NCI-H446 (cell line): ENCODE data around the gene E2F2.
"Not testable (repeated sequence)": the region's sequence is repeated elsewhere in the genome, so short reads cannot be mapped to it uniquely, and the experiment has no call there.

ENCODE experiments used
- DNase-seq, 2 experiments: peaks; one replicate each; lab custom pipeline; 2025; lab: John Stamatoyannopoulos, UW

Gene E2F2

GRCh38 chr1:23524716-23525401 is 6.2 kb downstream of the E2F2 start:
- DNase-seq: peak in 1 of 2 experiments; percentile 41

GRCh38 chr1:23524163-23524562 is 6.9 kb downstream of the E2F2 start:
- no peak for DNase-seq

GRCh38 chr1:23522244-23522982 is 8.6 kb downstream of the E2F2 start:
- no peak for DNase-seq

- no peak for DNase-seq
These were observed 9.4 kb downstream of the E2F2 start for GRCh38 chr1:23521588-23521987.

GRCh38 chr1:23517581-23517980 is 13.5 kb downstream of the E2F2 start:
- no peak for DNase-seq

- DNase-seq: no peak
These were observed 15.1 kb downstream of the E2F2 start for GRCh38 chr1:23515905-23516304.

GRCh38 chr1:23514111-23514679 is 16.8 kb downstream of the E2F2 start:
- no peak for DNase-seq

DNA sequence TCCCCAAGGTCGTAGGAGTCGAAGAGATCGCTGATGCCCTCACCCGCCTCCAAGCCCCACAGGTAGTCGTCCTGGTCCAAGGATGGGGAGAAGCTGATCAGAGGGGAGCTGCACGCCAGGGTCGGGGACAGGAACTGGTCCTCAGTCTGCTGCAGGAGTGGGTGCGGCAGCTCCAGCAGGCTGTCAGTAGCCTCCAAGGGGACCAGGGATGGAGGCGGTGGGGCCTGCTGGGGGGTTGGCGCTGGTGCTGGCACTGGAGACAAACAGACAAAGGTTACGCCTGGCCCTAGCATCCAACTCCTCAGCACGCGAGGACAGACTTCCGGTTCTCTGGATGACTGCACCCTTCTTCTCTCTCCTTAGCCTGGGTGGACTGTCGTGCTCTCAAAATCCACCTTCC is 21.1 kb downstream of the E2F2 start:
- DNase-seq: no peak

DNA sequence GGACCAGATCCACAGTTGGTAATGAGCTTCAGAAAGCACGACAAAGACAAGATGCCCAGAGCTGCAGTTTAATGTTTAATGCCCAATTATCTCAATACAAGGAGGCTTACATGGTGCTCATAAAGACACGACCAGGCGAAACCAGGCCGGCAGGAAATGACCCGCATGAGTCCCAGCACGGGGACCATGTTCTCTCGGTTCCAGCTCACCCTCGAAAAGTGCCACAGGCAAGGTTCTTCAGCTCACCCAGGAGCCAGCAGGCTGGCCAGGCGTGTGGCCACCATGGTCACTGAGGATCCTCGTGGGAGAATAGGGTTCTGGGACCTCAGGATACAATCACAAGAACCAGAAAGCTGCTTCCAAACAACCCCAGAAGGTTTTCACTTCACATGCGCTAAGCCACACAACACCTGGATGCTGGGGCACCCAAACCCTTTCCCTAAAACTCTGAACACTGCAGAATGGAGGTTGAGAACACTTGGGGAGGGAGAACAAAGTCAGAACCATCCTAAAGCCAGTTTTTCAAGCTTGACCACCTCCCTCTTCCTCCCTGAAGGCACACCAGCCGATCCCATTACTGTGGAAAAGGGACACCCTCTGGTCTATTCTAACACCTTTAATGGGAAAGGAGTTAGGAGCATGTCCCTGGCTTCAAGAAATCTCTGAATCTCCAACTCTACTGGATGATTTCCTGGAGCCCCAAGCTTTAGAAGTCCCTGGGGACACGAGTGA is 24.5 kb downstream of the E2F2 start:
- DNase-seq: no peak

DNA sequence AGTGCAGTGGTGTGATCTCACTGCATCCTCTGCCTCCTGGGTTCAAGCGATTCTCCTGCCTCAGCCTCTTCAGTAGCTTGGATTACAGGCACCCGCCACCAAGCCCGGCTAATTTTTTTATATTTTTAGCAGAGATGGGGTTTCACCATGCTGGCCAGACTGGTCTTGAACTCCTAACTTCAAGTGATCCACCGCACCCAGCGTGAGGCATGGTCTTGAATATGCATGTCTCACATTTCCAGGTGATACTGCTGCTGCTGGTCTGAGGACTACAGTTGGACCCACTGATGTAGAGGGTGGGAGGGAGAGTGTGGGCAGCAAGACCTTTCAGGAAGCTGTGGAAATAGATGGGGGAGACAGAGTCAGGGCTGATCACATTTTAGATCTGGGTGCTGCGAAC is 25.2 kb downstream of the E2F2 start:
- DNase-seq: no peak

GRCh38 chr1:23504156-23504555 is 26.9 kb downstream of the E2F2 start:
- DNase-seq: not testable (repeated sequence)

GRCh38 chr1:23502951-23503350 is 28.1 kb downstream of the E2F2 start:
- no peak for DNase-seq

DNA sequence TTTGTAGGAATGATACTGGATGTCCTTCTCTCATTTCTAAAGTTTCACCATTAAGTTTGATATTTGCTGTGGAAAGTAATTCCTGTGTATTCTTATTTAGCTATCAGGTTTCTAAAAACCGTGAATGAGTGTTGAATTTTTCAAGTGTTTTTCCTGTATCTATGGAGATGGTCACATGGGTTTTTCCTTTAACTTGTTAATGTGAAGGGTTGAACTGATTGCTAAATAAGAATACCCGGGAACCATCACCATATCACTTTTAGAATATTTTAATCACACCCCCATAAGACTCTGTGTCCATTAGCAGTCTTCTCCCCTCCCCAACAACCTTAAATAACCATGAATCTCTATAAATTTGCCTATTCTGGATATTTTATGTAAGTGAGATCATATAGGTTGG is 30.6 kb downstream of the E2F2 start:
- no peak for DNase-seq

DNA sequence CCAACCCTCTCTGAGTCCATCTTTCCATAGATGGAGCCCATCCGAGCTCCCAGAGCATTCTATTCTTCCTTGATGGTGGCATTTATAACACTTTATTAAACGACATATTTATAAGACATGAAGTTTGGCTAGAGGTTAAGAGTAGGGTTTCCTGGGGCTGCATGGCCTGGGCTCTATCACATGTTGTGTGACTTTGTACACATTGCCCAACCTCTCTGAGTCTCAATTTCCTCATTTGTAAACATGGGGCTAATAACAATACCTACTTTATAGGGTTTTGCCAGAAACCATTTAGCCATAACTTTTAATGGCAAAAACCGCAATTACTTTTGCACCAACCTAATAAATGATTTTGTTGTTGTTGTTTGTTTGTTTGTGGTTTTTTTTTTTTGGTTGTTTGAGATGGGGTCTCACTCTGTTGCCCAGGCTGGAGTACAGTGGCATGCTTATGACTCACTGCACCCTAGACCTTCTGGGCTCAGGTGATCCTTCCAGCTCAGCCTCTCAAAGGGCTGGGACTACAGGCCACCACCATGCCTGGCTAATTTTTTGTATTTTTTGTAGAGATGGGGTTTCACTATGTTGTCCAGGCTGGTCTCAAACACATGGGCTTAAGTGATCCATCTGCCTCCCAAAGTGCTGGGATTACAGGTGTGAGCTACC is 33.1 kb downstream of the E2F2 start:
- no peak for DNase-seq

DNA sequence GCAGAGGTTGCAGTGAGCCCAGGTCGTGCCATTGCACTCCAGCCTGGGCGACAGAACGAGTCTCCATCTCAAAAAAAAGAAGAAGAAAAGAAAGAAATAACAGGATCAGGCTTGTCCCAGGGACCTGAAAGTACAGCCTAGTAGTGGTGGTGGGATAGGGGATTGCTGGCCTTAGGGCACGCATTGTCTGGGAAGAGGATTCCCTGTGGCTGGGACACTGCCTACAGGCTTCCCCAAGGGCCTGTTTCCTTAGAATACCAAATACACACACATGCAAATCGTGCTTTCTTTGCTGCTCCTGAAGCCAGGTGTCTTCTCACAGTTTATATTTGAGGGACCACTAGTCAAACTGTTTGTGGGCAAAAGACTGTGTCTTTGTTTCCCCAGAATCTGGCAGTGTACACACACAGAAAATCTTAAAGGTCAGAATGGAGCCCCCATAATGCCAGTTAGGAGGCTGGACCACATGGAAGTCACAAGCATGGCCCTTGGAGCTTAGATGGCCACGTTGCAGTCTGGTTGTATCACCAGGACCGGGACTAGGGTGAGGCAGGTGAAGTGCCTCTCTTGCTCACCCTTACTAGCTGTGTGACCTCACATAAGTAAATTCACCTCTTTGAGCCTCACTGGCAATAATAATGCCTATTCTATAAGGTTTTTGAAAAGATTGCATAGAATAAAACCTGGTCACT is 34.4 kb downstream of the E2F2 start:
- DNase-seq: no peak

DNA sequence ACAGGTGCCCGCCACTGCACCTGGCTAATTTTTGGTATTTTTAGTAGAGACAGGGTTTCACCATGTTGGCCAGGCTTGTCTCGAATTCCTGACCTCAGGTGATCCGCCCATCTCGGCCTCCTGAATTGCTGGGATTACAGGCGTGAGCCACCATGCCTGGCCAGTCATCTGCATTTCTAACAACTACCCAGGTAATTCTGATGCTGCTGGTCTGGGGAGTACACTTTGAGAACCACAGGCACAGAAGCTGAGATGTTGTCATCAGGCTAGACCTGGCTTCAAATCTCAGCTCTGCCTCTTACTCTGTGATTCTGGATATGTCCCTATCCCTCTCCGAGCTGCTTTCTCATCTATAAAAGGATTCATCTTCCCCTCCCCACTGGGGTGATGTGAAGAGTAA is 36.2 kb downstream of the E2F2 start:
- not testable (repeated sequence) for DNase-seq

- DNase-seq: not testable (repeated sequence)
These were observed 38.3 kb downstream of the E2F2 start for GRCh38 chr1:23492776-23493175.

DNA sequence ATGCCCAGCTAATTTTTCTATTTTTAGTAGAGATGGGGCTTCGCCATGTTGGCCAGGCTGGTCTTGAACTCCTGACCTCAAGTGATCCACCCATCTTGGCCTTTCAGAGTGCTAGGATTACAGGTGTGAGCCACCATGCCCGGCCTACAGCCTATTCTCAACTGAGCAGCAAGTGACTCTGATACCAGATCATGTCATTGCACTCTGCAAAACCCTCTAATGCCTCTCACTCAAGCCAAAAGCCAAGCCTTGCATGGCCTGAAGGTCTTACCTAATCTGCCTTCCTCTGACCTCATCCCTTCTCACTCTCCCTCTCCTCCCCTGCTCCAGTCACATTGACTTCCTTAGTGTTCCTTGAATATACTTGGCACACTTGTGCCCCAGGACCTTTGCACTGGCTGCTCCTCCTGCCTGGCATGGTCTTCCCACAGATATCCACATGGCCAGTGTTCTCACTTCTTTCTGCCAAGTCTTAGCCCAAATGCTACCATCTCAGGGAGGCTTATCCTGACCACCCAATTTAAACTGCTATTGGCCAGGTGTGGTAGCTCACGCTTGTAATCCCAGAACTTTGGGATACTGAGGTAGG is 38.8 kb downstream of the E2F2 start:
- no peak for DNase-seq

DNA sequence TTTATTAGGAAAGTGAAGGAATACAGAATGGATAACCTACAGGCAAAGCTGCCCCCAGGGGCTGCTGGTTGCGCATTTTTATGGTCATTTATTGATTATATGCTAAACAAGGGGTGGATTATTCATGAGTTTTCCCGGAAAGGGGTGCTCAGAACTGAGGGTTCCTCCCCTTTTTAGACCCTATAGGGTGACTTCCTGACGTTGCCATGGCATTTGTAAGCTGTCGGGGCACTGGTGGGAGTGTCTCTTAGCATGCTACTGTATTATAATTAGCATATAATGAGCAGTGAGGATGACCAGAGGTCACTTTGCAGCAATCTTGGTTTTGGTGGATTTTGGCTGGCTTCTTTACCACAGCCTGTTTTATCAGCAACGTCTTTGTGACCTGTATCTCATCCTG is 41.2 kb downstream of the E2F2 start:
- no peak for DNase-seq

DNA sequence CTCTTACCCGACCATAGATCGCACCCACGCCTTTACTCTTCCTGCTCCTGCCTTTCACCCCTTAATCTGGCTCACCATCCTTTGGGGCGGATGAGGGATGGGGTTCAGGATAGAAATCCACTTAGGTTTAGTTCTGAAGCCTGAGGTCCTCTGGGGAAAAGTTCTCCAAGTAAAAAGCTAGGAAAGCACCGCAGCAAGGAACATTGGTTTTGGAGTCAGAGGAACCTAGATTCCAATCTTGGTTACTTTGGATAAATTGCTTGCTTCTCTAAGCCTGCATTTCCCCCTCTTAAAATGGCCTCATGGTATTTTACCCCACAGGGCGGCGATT is 46.1 kb downstream of the E2F2 start:
- no peak for DNase-seq
